A549 (cell line): Measurements from ENCODE around the gene NEDD4L.

ENCODE experiments used
- NFE2L2 ChIP-seq: fragments of 150-350 bp; conservative IDR thresholded peaks from 2 replicates; pipeline ENCODE4 v1.6.1; 2014; ENCODE audit warnings: low read length
- POLR2AphosphoS2 ChIP-seq: conservative IDR thresholded peaks from 2 replicates; pipeline ENCODE4 v1.6.1; 2012; ENCODE audit warnings: low read length, improper control_type of control experiment, inconsistent platforms

GRCh38 chr18:58174285-58174684 lies 130.3 kb downstream of the NEDD4L start:
- TF ChIP-seq POLR2AphosphoS2 (no peak), NFE2L2 (no peak)
